HEK293T (cell line): ENCODE results near the gene SUSD3.

Experiments
- ARNT ChIP-seq: fragments of 450-650 bp; IDR thresholded peaks from 2 replicates; pipeline ENCODE4 v1.6.1; 2017; ENCODE audit warnings: mild to moderate bottlenecking
- CTBP1 ChIP-seq: fragments of 450-650 bp; IDR thresholded peaks from 2 replicates; pipeline ENCODE4 v1.6.1; 2016; ENCODE audit warnings: borderline replicate concordance
- FOXA1 ChIP-seq: fragments of 450-650 bp; IDR thresholded peaks from 2 replicates; pipeline ENCODE4 v1.6.1; 2016; ENCODE audit warnings: mild to moderate bottlenecking
- FOXK2 ChIP-seq: fragments of 450-650 bp; IDR thresholded peaks from 2 replicates; pipeline ENCODE4 v1.6.1; 2016; ENCODE audit warnings: mild to moderate bottlenecking
- FOXM1 ChIP-seq: fragments of 450-650 bp; IDR thresholded peaks from 2 replicates; pipeline ENCODE4 v1.6.1; 2017; ENCODE audit warnings: mild to moderate bottlenecking, borderline replicate concordance
- HDGF ChIP-seq: fragments of 450-650 bp; IDR thresholded peaks from 2 replicates; pipeline ENCODE4 v1.6.1; 2017; ENCODE audit warnings: antibody characterized with exemption, borderline replicate concordance
- L3MBTL2 ChIP-seq: fragments of 450-650 bp; conservative IDR thresholded peaks from 2 replicates; pipeline ENCODE4 v1.6.1; 2016; ENCODE audit warnings: mild to moderate bottlenecking
- LEF1 ChIP-seq: fragments of 450-650 bp; IDR thresholded peaks from 2 replicates; pipeline ENCODE4 v1.6.1; 2017; ENCODE audit warnings: mild to moderate bottlenecking, borderline replicate concordance
- SP1 ChIP-seq: fragments of 450-650 bp; IDR thresholded peaks from 2 replicates; pipeline ENCODE4 v1.6.1; 2017
- SUZ12 ChIP-seq: fragments of 450-650 bp; IDR thresholded peaks from 2 replicates; pipeline ENCODE4 v1.6.1; 2016; ENCODE audit warnings: mild to moderate bottlenecking
- TARDBP ChIP-seq: fragments of 450-650 bp; IDR thresholded peaks from 2 replicates; pipeline ENCODE4 v1.6.1; 2016
- ZNF384 ChIP-seq: fragments of 450-650 bp; IDR thresholded peaks from 2 replicates; pipeline ENCODE4 v1.6.1; 2016
- TF ChIP-seq, protein P1 (sequence below): fragments of 450-650 bp; IDR thresholded peaks from 2 replicates; pipeline ENCODE4 v1.6.1; 2016

DNA sequence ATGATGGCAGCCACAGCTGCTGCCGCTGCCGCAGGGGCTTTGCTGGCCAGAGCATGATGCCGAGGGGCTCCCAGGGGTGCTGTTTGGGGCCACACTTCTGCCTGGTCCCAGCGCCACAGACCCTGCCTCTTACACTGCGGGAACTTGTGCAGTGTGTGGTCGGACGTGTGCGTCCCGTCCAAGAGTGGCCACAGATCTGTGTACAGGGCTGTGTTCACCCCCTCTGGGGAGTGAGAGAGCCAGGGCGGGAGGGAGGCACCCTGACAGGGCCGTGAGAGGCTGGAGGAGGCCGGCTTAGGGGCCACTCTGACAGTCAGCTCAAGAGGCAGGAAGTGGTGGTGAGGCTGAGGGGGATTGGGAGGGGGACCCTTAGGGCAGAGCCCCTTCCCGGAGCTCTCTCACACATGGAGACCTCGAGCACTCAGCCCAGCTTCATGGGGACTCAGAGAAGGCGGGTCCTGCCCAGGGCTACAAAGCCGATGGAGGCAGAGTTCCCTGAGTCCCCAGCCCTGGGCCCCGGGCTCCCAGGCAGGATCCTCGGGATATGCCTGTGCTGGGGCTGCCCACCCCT lies 24.4 kb downstream of the SUSD3 start:
- no peak for TF ChIP-seq FOXM1
- no peak for TF ChIP-seq L3MBTL2
- no peak for TF ChIP-seq ARNT
- TF ChIP-seq FOXA1 = no peak
- TF ChIP-seq TARDBP = no peak
- TF ChIP-seq FOXK2 = no peak
- no peak for TF ChIP-seq CTBP1
- TF ChIP-seq LEF1 = no peak
- no peak for TF ChIP-seq SUZ12
- TF ChIP-seq SP1 = no peak
- no peak for TF ChIP-seq ZNF384
- TF ChIP-seq, protein P1, sequence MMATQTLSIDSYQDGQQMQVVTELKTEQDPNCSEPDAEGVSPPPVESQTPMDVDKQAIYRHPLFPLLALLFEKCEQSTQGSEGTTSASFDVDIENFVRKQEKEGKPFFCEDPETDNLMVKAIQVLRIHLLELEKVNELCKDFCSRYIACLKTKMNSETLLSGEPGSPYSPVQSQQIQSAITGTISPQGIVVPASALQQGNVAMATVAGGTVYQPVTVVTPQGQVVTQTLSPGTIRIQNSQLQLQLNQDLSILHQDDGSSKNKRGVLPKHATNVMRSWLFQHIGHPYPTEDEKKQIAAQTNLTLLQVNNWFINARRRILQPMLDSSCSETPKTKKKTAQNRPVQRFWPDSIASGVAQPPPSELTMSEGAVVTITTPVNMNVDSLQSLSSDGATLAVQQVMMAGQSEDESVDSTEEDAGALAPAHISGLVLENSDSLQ = no peak
- TF ChIP-seq HDGF = no peak
